ENCODE results near the gene KLF13.

- no peak for TF ChIP-seq POLR2AphosphoS5 (IDR thresholded peaks at IDR 0.05; ENCODE audit: low read depth, low read length)
- TF ChIP-seq CTCF (IDR thresholded peaks at IDR 0.05) = no peak
- TF ChIP-seq SIN3A (IDR thresholded peaks at IDR 0.05; ENCODE audit: borderline replicate concordance, insufficient read depth, low read depth, low read length) = no peak
Measured at GRCh38 chr15:31376511-31376910, 49.9 kb downstream of the KLF13 start.
